K562 (cell line): ENCODE measurements around the gene RBKS. TPM values are rescaled to one million over a fixed set of nuclear protein-coding genes. Genes with fewer than 3 reads are reported as not detected.

Experiments
- LEF1 ChIP-seq: fragments of 450-650 bp; IDR thresholded peaks from 2 replicates; pipeline ENCODE4 v1.6.1; 2016; ENCODE audit warnings: mild to moderate bottlenecking
- POLR3G ChIP-seq: IDR thresholded peaks from 2 replicates; pipeline ENCODE4 v1.6.1; 2011; ENCODE audit not compliant: insufficient read length, insufficient replicate concordance; ENCODE audit errors: extremely low read depth
- REST ChIP-seq, 2 experiments: fragments of 450-650 bp; formaldehyde crosslinking in 1 of 2; IDR thresholded peaks; 2 replicates each; pipeline versions ENCODE4 v1.4.0 to v1.6.1; 2014 to 2020; ENCODE audit warnings: mild to moderate bottlenecking in 2 of 2, borderline replicate concordance in 1 of 2, low read depth in 1 of 2
- ZNF512 ChIP-seq: IDR thresholded peaks from 2 replicates; pipeline ENCODE4 v1.6.1; 2016; ENCODE audit warnings: missing genetic modification characterization, missing compliant biosample characterization
- ZNF586 ChIP-seq: fragments of 450-650 bp; formaldehyde crosslinking; conservative IDR thresholded peaks from 2 replicates; pipeline ENCODE4 v1.4.0; 2020; ENCODE audit warnings: mild to moderate bottlenecking, moderate library complexity
- ZNF717 ChIP-seq: fragments of 250-450 bp; sonication (Bioruptor Pico); IDR thresholded peaks from 2 replicates; pipeline ENCODE4 v1.5.0; 2021
- polyA plus RNA-seq, 8 experiments: library from polyadenylated mRNA; depleted of rRNA in 4 of 8; stranded (reverse) in 5 of 8; unstranded in 3 of 8; fragments of >200 nt; fragmentation: Nextera tagmentation in 2 of 8; fragmentation: Illumina TruSeq in 1 of 8; extraction: Ambion mirVana in 2 of 8; extraction: Trizol in 1 of 8; gene quantifications; 2 replicates each; pipeline versions ENCODE4 v1.2.1 to v1.2.3, GENCODE V29; 2011 to 2014; ENCODE audit warnings: inconsistent platforms in 1 of 8, missing spikeins in 1 of 8
- total RNA-seq, 7 experiments: library from RNA; depleted of rRNA in 6 of 7; stranded (reverse); fragments of >200 nt in 6 of 7; fragmentation: Illumina TruSeq in 2 of 7; extraction: Trizol in 2 of 7; gene quantifications; 2 replicates each; pipeline versions ENCODE4 v1.2.1 to v1.2.3, GENCODE V29; 2011 to 2021; ENCODE audit warnings: low replicate concordance in 1 of 7

The RBKS gene
- total and polyA plus RNA-seq, 9 of the 15 experiments (the other 6 are each of a cell fraction or from before 2014, with no cell fraction given): 0.06 to 0.39 (median 0.19) TPM

DNA sequence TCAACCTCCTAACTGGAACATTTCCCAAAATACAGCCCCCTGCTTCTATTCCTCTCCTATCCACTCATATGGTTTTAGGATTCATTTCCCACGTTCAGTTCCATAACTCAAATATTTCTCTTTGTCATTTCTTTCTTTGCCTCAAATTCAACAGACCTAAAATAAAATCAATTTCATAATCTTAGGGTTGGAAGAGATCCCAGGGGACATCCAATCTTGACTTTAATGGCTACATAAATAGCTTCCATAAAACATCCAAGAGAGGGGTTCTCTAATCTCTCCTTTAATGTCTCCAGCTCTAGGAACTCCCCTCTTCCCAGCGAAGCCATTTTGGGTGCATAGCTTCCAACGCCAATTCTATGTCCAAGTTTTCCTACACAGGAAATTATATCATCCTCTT is 33.8 kb downstream of the RBKS start (continued):
- TF ChIP-seq REST (IDR thresholded peaks at IDR 0.05; ENCODE audit: borderline replicate concordance): no peak
- no peak for TF ChIP-seq REST (CRISPR knock-in tag; IDR thresholded peaks at IDR 0.05; ENCODE audit: low read depth)
- no peak for TF ChIP-seq LEF1
- no peak for TF ChIP-seq ZNF586 (CRISPR knock-in tag)
- TF ChIP-seq ZNF512: no peak
- no peak for TF ChIP-seq POLR3G
- TF ChIP-seq ZNF717 (CRISPR knock-in tag): no peak
